SK-N-SH (cell line): ENCODE results near the gene NFKB2. TPM values are rescaled to one million over a fixed set of nuclear protein-coding genes. Genes with fewer than 3 reads are reported as not detected.

Experiments
- CTCF ChIA-PET: fragments of 300-600, 350-600 bp; formaldehyde crosslinking; extraction: SDS; loops from one replicate; lab custom pipeline; 2021; lab: Yijun Ruan, JAX
- POLR2A ChIA-PET: fragments of 350-600 bp; sonication (Branson Sonifier 250); formaldehyde crosslinking; extraction: SDS; loops from one replicate; lab custom pipeline; 2020; ENCODE audit warnings: antibody characterized with exemption, inconsistent platforms; lab: Yijun Ruan, JAX
- DNase-seq: peaks from one replicate; pipeline ENCODE4 v3.0.0; 2012
- H2AFZ ChIP-seq: fragments of 200-600 bp; sonication (generic); 2 replicates; pipeline ENCODE4 v1.8.1; 2016; ENCODE audit warnings: antibody characterized with exemption, mild to moderate bottlenecking, low read depth
- H3F3A ChIP-seq: fragments of 200-600 bp; sonication (generic); replicated peaks from 2 replicates; pipeline ENCODE3; 2016; ENCODE audit warnings: antibody characterized with exemption, mild to moderate bottlenecking; ENCODE audit not compliant: insufficient read depth
- H3K27ac ChIP-seq, 2 experiments: fragments of 200-500 bp in 1 of 2; fragments of 200-600 bp in 1 of 2; sonication (Bioruptor generic) in 1 of 2; sonication (generic), shearing (Covaris generic) in 1 of 2; 2 replicates each; pipeline versions ENCODE4 v1.5.1 to v1.6.1; 2014 to 2016; ENCODE audit warnings: low read depth in 2 of 2, inconsistent platforms in 1 of 2, low read length in 1 of 2, mild to moderate bottlenecking in 1 of 2, mixed read lengths in 1 of 2
- H3K27me3 ChIP-seq: fragments of 200-600 bp; sonication (generic), shearing (Covaris generic); 2 replicates; pipeline ENCODE4 v1.6.1; 2016; ENCODE audit warnings: mixed run types; ENCODE audit not compliant: insufficient read depth
- H3K36me3 ChIP-seq, 2 experiments: fragments of 200-500 bp in 1 of 2; fragments of 200-600 bp in 1 of 2; sonication (Bioruptor generic) in 1 of 2; sonication (generic) in 1 of 2; replicated peaks in 1 of 2; 2 replicates each; pipeline versions ENCODE3 to v1.5.1; 2014 to 2016; ENCODE audit warnings: low read length in 1 of 2, mild to moderate bottlenecking in 1 of 2; ENCODE audit not compliant: insufficient read depth in 2 of 2, control insufficient read depth in 1 of 2
- H3K4me1 ChIP-seq, 2 experiments: fragments of 200-500 bp in 1 of 2; fragments of 200-600 bp in 1 of 2; sonication (Bioruptor generic) in 1 of 2; sonication (generic), shearing (Covaris generic) in 1 of 2; 2 replicates each; pipeline versions ENCODE4 v1.5.1 to v1.6.1; 2014 to 2016; ENCODE audit warnings: low read depth in 1 of 2, low read length in 1 of 2, mixed run types in 1 of 2; ENCODE audit not compliant: insufficient read depth in 2 of 2, control insufficient read depth in 1 of 2
- H3K4me2 ChIP-seq: fragments of 200-600 bp; sonication (generic), shearing (Covaris generic); 2 replicates; pipeline ENCODE4 v1.6.1; 2017; ENCODE audit warnings: mixed run types
- H3K4me3 ChIP-seq, 2 experiments: fragments of 200-500 bp in 1 of 2; fragments of 200-600 bp in 1 of 2; sonication (Bioruptor generic) in 1 of 2; sonication (generic), shearing (Covaris generic) in 1 of 2; 2 replicates each; pipeline versions ENCODE4 v1.5.1 to v1.8.1; 2014 to 2016; ENCODE audit warnings: low read depth in 2 of 2, inconsistent platforms in 1 of 2, low read length in 1 of 2, mild to moderate bottlenecking in 1 of 2, mixed read lengths in 1 of 2, moderate library complexity in 1 of 2
- H3K79me2 ChIP-seq: fragments of 200-600 bp; sonication (generic); 2 replicates; pipeline ENCODE4 v1.8.1; 2017; ENCODE audit warnings: mild to moderate bottlenecking; ENCODE audit not compliant: insufficient read depth
- H3K9ac ChIP-seq: fragments of 200-600 bp; sonication (generic); 2 replicates; pipeline ENCODE4 v1.6.1; 2017; ENCODE audit warnings: mixed run types
- H3K9me2 ChIP-seq: fragments of 200-600 bp; sonication (generic); 2 replicates; pipeline ENCODE4 v1.6.1; 2017; ENCODE audit warnings: mixed run types
- H3K9me3 ChIP-seq: fragments of 200-600 bp; sonication (generic); 2 replicates; pipeline ENCODE4 v1.6.1; 2017; ENCODE audit warnings: mixed run types, mild to moderate bottlenecking, moderate library complexity
- H4K20me1 ChIP-seq: fragments of 200-600 bp; sonication (generic); 2 replicates; pipeline ENCODE4 v1.6.1; 2017; ENCODE audit warnings: mild to moderate bottlenecking, mixed run types; ENCODE audit not compliant: insufficient read depth
- CHD2 ChIP-seq: fragments of 150-350 bp; IDR thresholded peaks from 2 replicates; pipeline ENCODE4 v1.6.1; 2018; ENCODE audit warnings: low read length; ENCODE audit not compliant: partially characterized antibody
- EZH2phosphoT487 ChIP-seq: fragments of 200-600 bp; sonication (generic); IDR thresholded peaks from 2 replicates; pipeline ENCODE4 v1.6.1; 2017; ENCODE audit warnings: low read depth, mixed run types, mild to moderate bottlenecking, antibody characterized with exemption, moderate library complexity, borderline replicate concordance
- FOXJ3 ChIP-seq: sonication (generic); formaldehyde crosslinking; IDR thresholded peaks from 2 replicates; pipeline ENCODE4 v1.5.1; 2020; ENCODE audit warnings: mild to moderate bottlenecking, missing genetic modification reagents
- FOXM1 ChIP-seq: IDR thresholded peaks from 2 replicates; pipeline ENCODE4 v1.4.0; 2012; ENCODE audit warnings: low read depth, mild to moderate bottlenecking
- GATA2 ChIP-seq: sonication (generic); formaldehyde crosslinking; IDR thresholded peaks from 2 replicates; pipeline ENCODE4 v1.5.0; 2020; ENCODE audit warnings: mild to moderate bottlenecking, missing genetic modification reagents
- IRF3 ChIP-seq: fragments of 150-350 bp; IDR thresholded peaks from 2 replicates; pipeline ENCODE4 v1.6.1; 2016; ENCODE audit warnings: mild to moderate bottlenecking, low read depth, low read length
- MEF2A ChIP-seq: IDR thresholded peaks from 2 replicates; pipeline ENCODE4 v1.4.0; 2012; ENCODE audit warnings: low read depth, borderline replicate concordance
- MXI1 ChIP-seq: IDR thresholded peaks from 2 replicates; pipeline ENCODE4 v1.6.1; 2012; ENCODE audit warnings: mild to moderate bottlenecking, low read depth, low read length, improper control_type of control experiment
- NRF1 ChIP-seq: IDR thresholded peaks from 2 replicates; pipeline ENCODE4 v1.6.1; 2012; ENCODE audit warnings: low read depth, mild to moderate bottlenecking, low read length
- RFX5 ChIP-seq: IDR thresholded peaks from 2 replicates; pipeline ENCODE4 v1.6.1; 2012; ENCODE audit warnings: mild to moderate bottlenecking, improper control_type of control experiment, low read length
- SIN3A ChIP-seq: IDR thresholded peaks from 2 replicates; pipeline ENCODE4 v1.6.1; 2012; ENCODE audit warnings: low read depth, mild to moderate bottlenecking, low read length, moderate library complexity, borderline replicate concordance
- SMC3 ChIP-seq: IDR thresholded peaks from 2 replicates; pipeline ENCODE4 v1.6.1; 2012; ENCODE audit warnings: low read depth, low read length, improper control_type of control experiment
- TEAD4 ChIP-seq: IDR thresholded peaks from 2 replicates; pipeline ENCODE4 v1.4.0; 2012; ENCODE audit warnings: mild to moderate bottlenecking, borderline replicate concordance; ENCODE audit not compliant: insufficient read depth
- WGBS: methylation state at CpG from one replicate; pipeline ENCODE4 v1.1.6; 2017; ENCODE audit warnings: low lambda C conversion rate; 5-methylcytosine and 5-hydroxymethylcytosine counted together
- polyA plus RNA-seq, 3 experiments: library from polyadenylated mRNA; depleted of rRNA; stranded (reverse); fragments of >200 nt; gene quantifications; 2 replicates each; pipeline ENCODE4 v1.2.3, GENCODE V29; 2012
- TF ChIP-seq, protein P1 (sequence below): IDR thresholded peaks from 2 replicates; pipeline ENCODE4 v1.4.0; 2012; ENCODE audit warnings: low read depth, borderline replicate concordance

NFKB2 gene
- polyA plus RNA-seq, 1 of the 3 experiments (the other 2 are of a cell fraction), result 26.6 TPM

GRCh38 chr10:102396730-102397151 lies 1.2 kb downstream of the NFKB2 start:
- CTCF ChIA-PET, result interaction anchor here (0.6 to 16.5 kb wide), 7 partner anchors 11 to 241 kb away, joined by 3 to 359 read pairs (median 17); partner anchors contain the start of genes ELOVL3, FBXL15 and PSD
- Histone ChIP-seq H3K9ac (no peak overlapping the region), H3K4me2 (peak overlapping the region; percentile 90), H2AFZ (no peak overlapping the region), H3K27me3 (no peaks in the 10 kb centered on the region), H3K79me2 (peaks cover 5% of the 10 kb centered on the region; the same call in 1 of the 2 replicates), H3K4me1 (peaks cover 0 to 23% of the 10 kb centered on the region in 2 experiments; a peak in 1 of 4 replicates), H3K9me2 (no peaks in the 10 kb centered on the region), H3K9me3 (no peaks in the 10 kb centered on the region), H3K4me3 (no peak overlapping the region), H4K20me1 (no peaks in the 10 kb centered on the region), H3F3A (peaks cover 3% of the 10 kb centered on the region), H3K27ac (no peak overlapping the region), H3K36me3 (no peaks in the 10 kb centered on the region)
- WGBS, result no CpG with 5 or more reads among the region's 12 CpGs
- DNase-seq, result no peak
- no peak for TF ChIP-seq IRF3
- no peak for TF ChIP-seq SMC3
- no peak for TF ChIP-seq RFX5
- no peak for TF ChIP-seq FOXM1
- TF ChIP-seq FOXJ3, result no peak
- TF ChIP-seq, protein P1, sequence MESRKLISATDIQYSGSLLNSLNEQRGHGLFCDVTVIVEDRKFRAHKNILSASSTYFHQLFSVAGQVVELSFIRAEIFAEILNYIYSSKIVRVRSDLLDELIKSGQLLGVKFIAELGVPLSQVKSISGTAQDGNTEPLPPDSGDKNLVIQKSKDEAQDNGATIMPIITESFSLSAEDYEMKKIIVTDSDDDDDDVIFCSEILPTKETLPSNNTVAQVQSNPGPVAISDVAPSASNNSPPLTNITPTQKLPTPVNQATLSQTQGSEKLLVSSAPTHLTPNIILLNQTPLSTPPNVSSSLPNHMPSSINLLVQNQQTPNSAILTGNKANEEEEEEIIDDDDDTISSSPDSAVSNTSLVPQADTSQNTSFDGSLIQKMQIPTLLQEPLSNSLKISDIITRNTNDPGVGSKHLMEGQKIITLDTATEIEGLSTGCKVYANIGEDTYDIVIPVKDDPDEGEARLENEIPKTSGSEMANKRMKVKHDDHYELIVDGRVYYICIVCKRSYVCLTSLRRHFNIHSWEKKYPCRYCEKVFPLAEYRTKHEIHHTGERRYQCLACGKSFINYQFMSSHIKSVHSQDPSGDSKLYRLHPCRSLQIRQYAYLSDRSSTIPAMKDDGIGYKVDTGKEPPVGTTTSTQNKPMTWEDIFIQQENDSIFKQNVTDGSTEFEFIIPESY, result no peak
- no peak for TF ChIP-seq MXI1
- TF ChIP-seq MEF2A, result no peak
- no peak for TF ChIP-seq EZH2phosphoT487
- TF ChIP-seq CHD2, result no peak
- no peak for TF ChIP-seq GATA2
- no peak for TF ChIP-seq NRF1
- TF ChIP-seq TEAD4, result no peak
- no peak for TF ChIP-seq SIN3A
- POLR2A ChIA-PET, result interaction anchor here (1.5 kb wide), 1 partner anchor 36 kb away, joined by 4 read pairs; the partner anchor contains the start of gene CUEDC2
